LNCAP (cell line): ENCODE measurements around the gene MBP.

ENCODE experiments used
- TF ChIP-seq, protein P1 (sequence below): fragments of 450-650 bp; IDR thresholded peaks from 2 replicates; pipeline ENCODE4 v1.5.1; 2017; ENCODE audit warnings: mild to moderate bottlenecking

Gene MBP

DNA sequence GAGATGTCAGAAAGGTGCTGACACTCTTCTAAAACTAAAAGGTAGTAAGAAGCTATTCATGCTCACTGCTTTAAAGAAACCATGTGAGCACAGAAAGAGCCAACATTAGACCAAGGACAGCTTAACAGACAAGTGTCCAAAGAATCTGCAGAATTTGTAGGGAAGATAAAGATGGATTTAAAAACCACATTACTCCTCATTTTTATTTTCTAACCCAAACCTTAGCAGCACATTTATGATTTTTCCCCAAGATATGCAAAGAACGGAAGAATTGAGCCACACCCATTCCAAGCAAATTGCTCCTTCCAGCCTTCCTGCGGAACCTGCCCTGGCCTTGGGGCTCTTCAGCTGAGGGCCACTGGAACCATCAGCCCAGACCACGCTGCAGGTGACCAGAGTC lies 26.9 kb downstream of the MBP start:
- TF ChIP-seq, protein P1, sequence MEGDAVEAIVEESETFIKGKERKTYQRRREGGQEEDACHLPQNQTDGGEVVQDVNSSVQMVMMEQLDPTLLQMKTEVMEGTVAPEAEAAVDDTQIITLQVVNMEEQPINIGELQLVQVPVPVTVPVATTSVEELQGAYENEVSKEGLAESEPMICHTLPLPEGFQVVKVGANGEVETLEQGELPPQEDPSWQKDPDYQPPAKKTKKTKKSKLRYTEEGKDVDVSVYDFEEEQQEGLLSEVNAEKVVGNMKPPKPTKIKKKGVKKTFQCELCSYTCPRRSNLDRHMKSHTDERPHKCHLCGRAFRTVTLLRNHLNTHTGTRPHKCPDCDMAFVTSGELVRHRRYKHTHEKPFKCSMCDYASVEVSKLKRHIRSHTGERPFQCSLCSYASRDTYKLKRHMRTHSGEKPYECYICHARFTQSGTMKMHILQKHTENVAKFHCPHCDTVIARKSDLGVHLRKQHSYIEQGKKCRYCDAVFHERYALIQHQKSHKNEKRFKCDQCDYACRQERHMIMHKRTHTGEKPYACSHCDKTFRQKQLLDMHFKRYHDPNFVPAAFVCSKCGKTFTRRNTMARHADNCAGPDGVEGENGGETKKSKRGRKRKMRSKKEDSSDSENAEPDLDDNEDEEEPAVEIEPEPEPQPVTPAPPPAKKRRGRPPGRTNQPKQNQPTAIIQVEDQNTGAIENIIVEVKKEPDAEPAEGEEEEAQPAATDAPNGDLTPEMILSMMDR, result no peak

- TF ChIP-seq, protein P1, result no peak
Observed at GRCh38 chr18:77105028-77105427, 27.6 kb downstream of the MBP start.

GRCh38 chr18:77103991-77104531 lies 28.5 kb downstream of the MBP start:
- TF ChIP-seq, protein P1, result no peak

- TF ChIP-seq, protein P1, result no peak
Observed at GRCh38 chr18:77103187-77103850, 29.3 kb downstream of the MBP start.

DNA sequence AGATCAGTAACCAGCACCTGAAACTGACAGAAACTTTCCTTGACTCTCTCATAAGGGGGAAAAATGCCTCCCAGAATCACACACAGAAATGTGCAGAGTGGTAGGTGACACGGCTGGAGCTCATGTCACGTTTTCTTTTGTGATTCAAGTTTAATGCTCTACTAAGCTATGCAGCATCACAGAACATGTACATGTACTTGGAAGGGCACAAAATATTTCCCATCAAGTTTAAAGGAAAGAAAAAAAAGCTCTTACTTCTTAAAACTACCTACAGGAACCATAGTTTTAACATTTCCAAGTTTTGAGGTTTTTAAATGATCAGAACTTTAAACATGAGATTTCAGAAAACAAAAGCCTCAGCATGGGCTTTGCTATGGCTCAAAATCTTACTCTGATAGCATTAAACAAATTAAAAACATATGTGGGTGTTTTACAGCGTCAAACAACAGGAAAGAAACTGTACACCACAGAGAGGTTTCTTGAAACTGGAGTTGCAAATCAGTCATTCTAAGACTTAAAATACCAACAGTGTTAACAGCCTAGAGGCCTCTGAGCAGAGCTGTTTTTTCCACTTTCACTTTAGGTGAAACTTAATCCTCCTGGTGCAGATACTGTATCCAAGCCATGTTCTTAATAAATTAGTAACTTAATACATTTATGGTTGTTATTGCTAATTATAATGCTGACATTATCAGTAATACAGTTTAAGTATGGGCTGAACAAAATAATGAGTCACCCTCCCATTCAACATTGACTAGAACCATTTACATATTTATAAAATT lies 30.1 kb downstream of the MBP start:
- TF ChIP-seq, protein P1, result no peak

- TF ChIP-seq, protein P1, result no peak
Observed at GRCh38 chr18:77101410-77102258, 30.9 kb downstream of the MBP start.

GRCh38 chr18:77100751-77101355 lies 31.7 kb downstream of the MBP start:
- TF ChIP-seq, protein P1, result no peak
